IMR-90 (cell line): Measurements from ENCODE around the gene ARV1. TPM values are rescaled to one million over a fixed set of nuclear protein-coding genes. Genes with fewer than 3 reads are reported as not detected.

ENCODE experiments used
- ATAC-seq: fragments of 200-7000 bp; cut with Tn5 transposase; 2 replicates; pipeline ENCODE4 v1.9.1; 2020; ENCODE audit warnings: low read depth, mild to moderate bottlenecking, moderate library complexity
- BruUV-seq: library from RNA; stranded (reverse); fragments of 400-500 nt; replicated peaks from 2 replicates; lab custom pipeline; 2021; lab: Mats Ljungman, UMichigan
- CTCF ChIA-PET: fragments of 300-600 bp; formaldehyde crosslinking; extraction: SDS; loops from one replicate; lab custom pipeline; 2021; ENCODE audit warnings: antibody characterized with exemption; lab: Yijun Ruan, JAX
- POLR2A ChIA-PET: fragments of 300-600 bp; sonication (Branson Sonifier 250); formaldehyde crosslinking; loops from one replicate; lab custom pipeline; 2022; ENCODE audit warnings: antibody characterized with exemption; ENCODE audit not compliant: unreplicated experiment; lab: Charles Lee
- DNase-seq: peaks from one replicate; pipeline ENCODE4 v3.0.0; 2013
- H2AFZ ChIP-seq: replicated peaks from 2 replicates; pipeline ENCODE3; 2013; ENCODE audit warnings: low read length, mild to moderate bottlenecking; ENCODE audit not compliant: poor library complexity
- H2AK5ac ChIP-seq: 2 replicates; pipeline ENCODE4 v1.6.1; 2013; ENCODE audit warnings: low read depth, low read length, inconsistent platforms
- H2AK9ac ChIP-seq: replicated peaks from 2 replicates; pipeline ENCODE3; 2013; ENCODE audit warnings: mild to moderate bottlenecking, low read depth, low read length, moderate library complexity; ENCODE audit not compliant: poor library complexity
- H2BK120ac ChIP-seq: 2 replicates; pipeline ENCODE4 v1.6.1; 2013; ENCODE audit warnings: low read depth, low read length, inconsistent platforms
- H2BK15ac ChIP-seq: 3 replicates; pipeline ENCODE4 v1.6.1; 2013; ENCODE audit warnings: low read depth, low read length, inconsistent platforms
- H2BK20ac ChIP-seq: 2 replicates; pipeline ENCODE4 v1.6.1; 2013; ENCODE audit warnings: low read depth, mild to moderate bottlenecking, inconsistent platforms, low read length, moderate library complexity
- H2BK5ac ChIP-seq: 2 replicates; pipeline ENCODE4 v1.6.1; 2013; ENCODE audit warnings: mild to moderate bottlenecking, low read depth, low read length, inconsistent platforms; ENCODE audit not compliant: poor library complexity, severe bottlenecking
- H3K14ac ChIP-seq: replicated peaks from 2 replicates; pipeline ENCODE4 v1.6.1; 2013; ENCODE audit warnings: low read depth, low read length, inconsistent platforms
- H3K18ac ChIP-seq: 2 replicates; pipeline ENCODE4 v1.6.1; 2013; ENCODE audit warnings: low read depth, low read length, control low read depth
- H3K23ac ChIP-seq: 2 replicates; pipeline ENCODE4 v1.6.1; 2013; ENCODE audit warnings: low read depth, low read length, inconsistent platforms
- H3K27ac ChIP-seq: 2 replicates; pipeline ENCODE4 v1.5.1; 2013; ENCODE audit warnings: mild to moderate bottlenecking, control low read depth, low read length; ENCODE audit not compliant: insufficient read depth
- H3K27me3 ChIP-seq: 2 replicates; pipeline ENCODE4 v1.6.1; 2013; ENCODE audit warnings: low read length; ENCODE audit not compliant: control insufficient read depth, insufficient read depth
- H3K36me3 ChIP-seq: 2 replicates; pipeline ENCODE4 v1.6.1; 2013; ENCODE audit warnings: low read length, mixed read lengths; ENCODE audit not compliant: control insufficient read depth, insufficient read depth
- H3K4ac ChIP-seq: 2 replicates; pipeline ENCODE4 v1.6.1; 2013; ENCODE audit warnings: low read depth, low read length, inconsistent platforms
- H3K4me1 ChIP-seq: 2 replicates; pipeline ENCODE4 v1.6.1; 2013; ENCODE audit warnings: low read length, mixed read lengths; ENCODE audit not compliant: control insufficient read depth, insufficient read depth
- H3K4me2 ChIP-seq: 2 replicates; pipeline ENCODE4 v1.6.1; 2013; ENCODE audit warnings: low read depth, mild to moderate bottlenecking, control low read depth, low read length, moderate library complexity
- H3K4me3 ChIP-seq: 2 replicates; pipeline ENCODE4 v1.5.1; 2013; ENCODE audit warnings: low read depth, mild to moderate bottlenecking, control low read depth, low read length, moderate library complexity; ENCODE audit not compliant: insufficient read depth
- H3K56ac ChIP-seq: 2 replicates; pipeline ENCODE4 v1.6.1; 2013; ENCODE audit warnings: low read length, inconsistent platforms; ENCODE audit not compliant: insufficient read depth; ENCODE audit errors: extremely low read depth
- H3K79me1 ChIP-seq, 2 experiments: 2 replicates each; pipeline ENCODE4 v1.6.1; 2013; ENCODE audit warnings: low read length in 2 of 2, inconsistent platforms in 1 of 2, low read depth in 1 of 2
- H3K9ac ChIP-seq: 2 replicates; pipeline ENCODE4 v1.6.1; 2013; ENCODE audit warnings: low read depth, low read length, control low read depth
- H3K9me1 ChIP-seq: 2 replicates; pipeline ENCODE4 v1.6.1; 2013; ENCODE audit warnings: low read length, inconsistent platforms; ENCODE audit not compliant: insufficient read depth
- H3K9me3 ChIP-seq: 2 replicates; pipeline ENCODE4 v1.6.1; 2013; ENCODE audit warnings: low read length; ENCODE audit not compliant: control insufficient read depth, insufficient read depth
- H4K20me1 ChIP-seq: 2 replicates; pipeline ENCODE4 v1.6.1; 2013; ENCODE audit warnings: low read length, inconsistent platforms; ENCODE audit not compliant: insufficient read depth
- H4K5ac ChIP-seq: 2 replicates; pipeline ENCODE4 v1.6.1; 2013; ENCODE audit warnings: mild to moderate bottlenecking, low read depth, low read length, control low read depth
- H4K8ac ChIP-seq, 2 experiments: 2 replicates each; pipeline ENCODE4 v1.6.1; 2013; ENCODE audit warnings: low read depth in 2 of 2, low read length in 2 of 2, control low read depth in 1 of 2, inconsistent platforms in 1 of 2
- H4K91ac ChIP-seq: 2 replicates; pipeline ENCODE4 v1.6.1; 2013; ENCODE audit warnings: low read depth, low read length, inconsistent platforms; ENCODE audit not compliant: insufficient read depth
- FOS ChIP-seq: fragments of 150-350 bp; IDR thresholded peaks from 2 replicates; pipeline ENCODE4 v1.6.1; 2016; ENCODE audit warnings: low read depth, low read length
- RCOR1 ChIP-seq: IDR thresholded peaks from 2 replicates; pipeline ENCODE4 v1.6.1; 2012; ENCODE audit warnings: mild to moderate bottlenecking, low read length, improper control_type of control experiment; ENCODE audit not compliant: insufficient replicate concordance
- WGBS, 2 experiments: methylation state at CpG; one replicate each; pipeline versions ENCODE4 v1.1.5 to v1.1.7; 2013; ENCODE audit warnings: missing lambda C conversion rate in 2 of 2; ENCODE audit not compliant: insufficient read length in 1 of 2; ENCODE audit errors: extremely low coverage in 2 of 2; 5-methylcytosine and 5-hydroxymethylcytosine counted together
- dilution Hi-C: fragments of 300-500 bp; cut with HindIII; formaldehyde crosslinking; loops from one replicate; pipeline ENCODE4 v1.14.3; 2018; ENCODE audit warnings: low sequenced_read_pairs; ENCODE audit not compliant: unreplicated experiment
- in situ Hi-C: fragments of 300-500 bp; cut with MboI; formaldehyde crosslinking; loops from 3 replicates; pipeline ENCODE4 v1.14.3; 2019; ENCODE audit warnings: low sequenced_read_pairs, inconsistent platforms, mixed read lengths
- intact Hi-C: fragments of 100-400 bp; cut with micrococcal nuclease; formaldehyde crosslinking; loops from 2 replicates; pipeline ENCODE4 v1.10.0; 2022
- polyA plus RNA-seq, 3 experiments: library from polyadenylated mRNA; depleted of rRNA; stranded (reverse); fragments of >200 nt; gene quantifications; 2 replicates each; pipeline ENCODE4 v1.2.3, GENCODE V29; 2012; ENCODE audit warnings: low replicate concordance in 1 of 3
- total RNA-seq: library from RNA; depleted of rRNA; stranded (reverse); fragments of >200 nt; gene quantifications from 2 replicates; pipeline ENCODE4 v1.2.3, GENCODE V29; 2012

ARV1 gene
- total and polyA plus RNA-seq, 2 of the 4 experiments (the other 2 are of a cell fraction): 19.0 to 22.9 TPM

GRCh38 chr1:230940848-230941247, 38.0 kb upstream of the ARV1 start:
- no CpG with 5 or more reads among the region's 1 CpG for WGBS, 2 experiments
- intact Hi-C loops: no loop called here

More at GRCh38 chr1:230940848-230941247, 38.0 kb upstream of the ARV1 start:
- no peak overlapping the region for H3K4me3 ChIP-seq
- H3K27ac ChIP-seq: no peak overlapping the region
- POLR2A ChIA-PET: no interaction called here
- H3K4ac ChIP-seq: no peak overlapping the region
- no peak overlapping the region for H4K91ac ChIP-seq
- peaks cover 3% of the 10 kb centered on the region; the same call in 1 of the 2 replicates for H3K9me1 ChIP-seq
- H2AK5ac ChIP-seq: no peak overlapping the region
- no peak overlapping the region for H2BK15ac ChIP-seq
- no peak overlapping the region for H2BK120ac ChIP-seq
- CTCF ChIA-PET: interaction anchor here (0.8 to 1.2 kb wide), 2 partner anchors 12 to 270 kb away, joined by 3 to 4 read pairs; no protein-coding TSS in a partner anchor
- H2BK20ac ChIP-seq: no peak overlapping the region
- H3K9ac ChIP-seq: no peak overlapping the region
- H3K79me1 ChIP-seq: no peaks in the 10 kb centered on the region; a peak in 1 of 4 replicates
- H3K23ac ChIP-seq: no peak overlapping the region
- dilution Hi-C loops: no loop called here
- peaks cover 7% of the 10 kb centered on the region for H3K4me1 ChIP-seq
- no peaks in the 10 kb centered on the region for H3K9me3 ChIP-seq
- in situ Hi-C loops: no loop called here
- no peak overlapping the region for H3K14ac ChIP-seq
- ATAC-seq (peak; percentile 88), DNase-seq (peak; percentile 65)
- H3K27me3 ChIP-seq: no peaks in the 10 kb centered on the region
- BruUV-seq: no TSS peak
- H3K4me2 ChIP-seq: no peak overlapping the region; the same call in 1 of the 2 replicates
- H3K56ac ChIP-seq: no peak overlapping the region
- H4K8ac ChIP-seq: no peak overlapping the region
- no peak overlapping the region for H2AFZ ChIP-seq
- H3K36me3 ChIP-seq: 0 out of 2 replicates have a peak, but pooled peaks cover 2% of the 10 kb centered on the region
- H2AK9ac ChIP-seq: no peak overlapping the region
- TF ChIP-seq RCOR1 (no peak), FOS (peak; percentile 32; the same call in 1 of the 2 replicates)
- H4K20me1 ChIP-seq: no peaks in the 10 kb centered on the region
- H4K5ac ChIP-seq: no peak overlapping the region
- no peak overlapping the region for H3K18ac ChIP-seq
- no peak overlapping the region for H2BK5ac ChIP-seq
